PC-9 (cell line): ENCODE measurements around the gene PER2. TPM values are rescaled to one million over a fixed set of nuclear protein-coding genes. Genes with fewer than 3 reads are reported as not detected.

Experiments used
- BruUV-seq: library from RNA; stranded (reverse); fragments of 400-500 nt; replicated peaks from 2 replicates; lab custom pipeline; 2021; lab: Mats Ljungman, UMichigan
- CTCF ChIA-PET: fragments of 300-600 bp; sonication (Branson Sonifier 250); formaldehyde crosslinking; loops from one replicate; lab custom pipeline; 2022; ENCODE audit warnings: antibody characterized with exemption; lab: Charles Lee
- POLR2A ChIA-PET: fragments of 300-600 bp; sonication (Branson Sonifier 250); formaldehyde crosslinking; loops from one replicate; lab custom pipeline; 2022; ENCODE audit warnings: antibody characterized with exemption; ENCODE audit not compliant: unreplicated experiment; lab: Charles Lee
- DNase-seq, 2 experiments: peaks; one replicate each; pipeline versions ENCODE4 v3.0.0 to v3.0.0-alpha.2; 2015 to 2022; ENCODE audit warnings: mixed read lengths in 1 of 2
- H2AFZ ChIP-seq: fragments of 200-600 bp; sonication (generic); 2 replicates; pipeline ENCODE4 v1.8.1; 2017; ENCODE audit warnings: antibody characterized with exemption
- H3F3A ChIP-seq: fragments of 200-600 bp; sonication (generic); 2 replicates; pipeline ENCODE4 v1.8.1; 2017; ENCODE audit warnings: antibody characterized with exemption, mild to moderate bottlenecking, low read depth; ENCODE audit not compliant: insufficient read depth
- H3K27ac ChIP-seq: fragments of 200-600 bp; sonication (generic); 2 replicates; pipeline ENCODE4 v1.6.1; 2016; ENCODE audit warnings: mixed run types
- H3K27me3 ChIP-seq: fragments of 200-600 bp; sonication (generic); 2 replicates; pipeline ENCODE4 v1.6.1; 2016; ENCODE audit warnings: low read depth, mixed run types; ENCODE audit not compliant: insufficient read depth
- H3K36me3 ChIP-seq: fragments of 200-600 bp; sonication (generic); 2 replicates; pipeline ENCODE4 v1.6.1; 2016; ENCODE audit warnings: low read depth, mixed run types
- H3K4me1 ChIP-seq: fragments of 200-600 bp; sonication (generic); replicated peaks from 2 replicates; pipeline ENCODE4 v1.6.1; 2016; ENCODE audit warnings: mixed run types; ENCODE audit not compliant: insufficient read depth
- H3K4me2 ChIP-seq: fragments of 200-600 bp; sonication (generic); 2 replicates; pipeline ENCODE4 v1.6.1; 2017; ENCODE audit warnings: mixed run types
- H3K4me3 ChIP-seq: fragments of 200-600 bp; sonication (generic); 2 replicates; pipeline ENCODE4 v1.6.1; 2016; ENCODE audit warnings: mixed run types
- H3K79me2 ChIP-seq: fragments of 200-600 bp; sonication (generic); 2 replicates; pipeline ENCODE4 v1.6.1; 2017; ENCODE audit warnings: low read depth, mixed run types
- H3K9me2 ChIP-seq: fragments of 200-600 bp; sonication (generic); 2 replicates; pipeline ENCODE4 v1.8.1; 2017; ENCODE audit warnings: mild to moderate bottlenecking; ENCODE audit not compliant: insufficient read depth
- H3K9me3 ChIP-seq: fragments of 200-600 bp; sonication (generic); 2 replicates; pipeline ENCODE4 v1.8.1; 2016; ENCODE audit warnings: low read depth; ENCODE audit not compliant: insufficient read depth
- H4K20me1 ChIP-seq: fragments of 200-600 bp; sonication (generic); 2 replicates; pipeline ENCODE4 v1.8.1; 2017; ENCODE audit not compliant: insufficient read depth
- CTCF ChIP-seq: fragments of 200-600 bp; sonication (generic); conservative IDR thresholded peaks from 2 replicates; pipeline ENCODE4 v1.6.1; 2017; ENCODE audit warnings: mixed run types, antibody characterized with exemption, mild to moderate bottlenecking, moderate library complexity
- EZH2 ChIP-seq: fragments of 200-600 bp; sonication (generic); IDR thresholded peaks from 2 replicates; pipeline ENCODE4 v1.8.0; 2017; ENCODE audit warnings: antibody characterized with exemption, low read depth
- intact Hi-C: fragments of 100-400 bp; cut with micrococcal nuclease; formaldehyde crosslinking; loops from one replicate; pipeline ENCODE4 v1.10.0; 2022; ENCODE audit not compliant: unreplicated experiment
- total RNA-seq: library from RNA; stranded (reverse); gene quantifications from 2 replicates; pipeline ENCODE4 v1.2.3, GENCODE V29; 2021

PER2 gene
- total RNA-seq, 1 experiment from 2014 or later: 18.9 TPM

GRCh38 chr2:238243496-238244076 lies 44.8 kb downstream of the PER2 start:
- Histone ChIP-seq H3K27me3 (no peaks in the 10 kb centered on the region), H3K9me2 (no peaks in the 10 kb centered on the region), H4K20me1 (no peaks in the 10 kb centered on the region), H3K36me3 (no peaks in the 10 kb centered on the region), H3K79me2 (no peaks in the 10 kb centered on the region), H3K4me3 (no peak overlapping the region), H3F3A (peaks cover 9% of the 10 kb centered on the region; the same call in 1 of the 2 replicates), H3K4me1 (peaks cover 8% of the 10 kb centered on the region), H3K9me3 (no peaks in the 10 kb centered on the region), H3K4me2 (no peak overlapping the region), H3K27ac (no peak overlapping the region), H2AFZ (no peak overlapping the region)
- DNase-seq: no peak
- no TSS peak for BruUV-seq
- CTCF ChIA-PET: no interaction called here
- TF ChIP-seq CTCF (no peak), EZH2 (no peak)
- POLR2A ChIA-PET: no interaction called here
- intact Hi-C loops: loop anchor here (5.0 to 10.0 kb wide), 2 partner anchors 99 to 386 kb away; partner anchors contain the start of gene RAMP1

GRCh38 chr2:238242731-238243495 lies 45.5 kb downstream of the PER2 start:
- no peaks in the 10 kb centered on the region for H3K79me2 ChIP-seq
- H3K27me3 ChIP-seq: 0 out of 2 replicates have a peak, but pooled peaks cover 5% of the 10 kb centered on the region
- H3K36me3 ChIP-seq: no peaks in the 10 kb centered on the region
- DNase-seq: no peak
- TF ChIP-seq CTCF: no peak
- no peaks in the 10 kb centered on the region for H3K9me3 ChIP-seq
- H4K20me1 ChIP-seq: no peaks in the 10 kb centered on the region
- ChIA-PET CTCF (no interaction called here), POLR2A (no interaction called here)
- H3K4me1 ChIP-seq: peaks cover 8% of the 10 kb centered on the region
- no peak overlapping the region for H3K4me3 ChIP-seq
- no peak overlapping the region for H2AFZ ChIP-seq
- no peak overlapping the region for H3K4me2 ChIP-seq
- H3K27ac ChIP-seq: no peak overlapping the region
- H3F3A ChIP-seq: peaks cover 16% of the 10 kb centered on the region; the same call in 1 of the 2 replicates
- BruUV-seq: no TSS peak
- H3K9me2 ChIP-seq: no peaks in the 10 kb centered on the region
- intact Hi-C loops: loop anchor here (5.0 to 10.0 kb wide), 2 partner anchors 98 to 386 kb away; partner anchors contain the start of gene RAMP1

- no peak overlapping the region for H3K4me3 ChIP-seq
- no TSS peak for BruUV-seq
- H4K20me1 ChIP-seq: no peaks in the 10 kb centered on the region
- H3F3A ChIP-seq: peaks cover 19% of the 10 kb centered on the region; the same call in 1 of the 2 replicates
- no peaks in the 10 kb centered on the region for H3K9me3 ChIP-seq
- no peaks in the 10 kb centered on the region for H3K79me2 ChIP-seq
- ChIA-PET CTCF (no interaction called here), POLR2A (no interaction called here)
- DNase-seq: no peak
- peaks cover 4% of the 10 kb centered on the region for H3K4me1 ChIP-seq
- no peaks in the 10 kb centered on the region for H3K36me3 ChIP-seq
- peaks cover 11% of the 10 kb centered on the region for H3K27me3 ChIP-seq
- TF ChIP-seq EZH2: no peak
- no peak for TF ChIP-seq CTCF
- no peak overlapping the region for H3K27ac ChIP-seq
- H2AFZ ChIP-seq: no peak overlapping the region
- no peak overlapping the region for H3K4me2 ChIP-seq
- no peaks in the 10 kb centered on the region for H3K9me2 ChIP-seq
- intact Hi-C loops: loop anchor here (5.0 to 10.0 kb wide), 2 partner anchors 97 to 385 kb away; partner anchors contain the start of gene RAMP1
Observed at GRCh38 chr2:238241970-238242369, 46.4 kb downstream of the PER2 start.
